C4-2B (cell line): ENCODE measurements around the gene SBK3.
"Not testable (repeated sequence)": the region's sequence is repeated elsewhere in the genome, so short reads cannot be mapped to it uniquely, and the experiment has no call there.

Experiments
- H3K27ac ChIP-seq: fragments of 450-650 bp; 2 replicates; pipeline ENCODE4 v1.5.1; 2017
- CTCF ChIP-seq: fragments of 450-650 bp; conservative IDR thresholded peaks from 2 replicates; pipeline ENCODE4 v1.5.1; 2017; ENCODE audit warnings: mild to moderate bottlenecking
- ZFX ChIP-seq: fragments of 450-650 bp; IDR thresholded peaks from 2 replicates; pipeline ENCODE4 v1.6.1; 2017

Gene SBK3

GRCh38 chr19:55586976-55587668 is 41.8 kb upstream of the SBK3 start:
- TF ChIP-seq CTCF (no peak), ZFX (no peak)
- H3K27ac ChIP-seq, result no peak overlapping the region

DNA sequence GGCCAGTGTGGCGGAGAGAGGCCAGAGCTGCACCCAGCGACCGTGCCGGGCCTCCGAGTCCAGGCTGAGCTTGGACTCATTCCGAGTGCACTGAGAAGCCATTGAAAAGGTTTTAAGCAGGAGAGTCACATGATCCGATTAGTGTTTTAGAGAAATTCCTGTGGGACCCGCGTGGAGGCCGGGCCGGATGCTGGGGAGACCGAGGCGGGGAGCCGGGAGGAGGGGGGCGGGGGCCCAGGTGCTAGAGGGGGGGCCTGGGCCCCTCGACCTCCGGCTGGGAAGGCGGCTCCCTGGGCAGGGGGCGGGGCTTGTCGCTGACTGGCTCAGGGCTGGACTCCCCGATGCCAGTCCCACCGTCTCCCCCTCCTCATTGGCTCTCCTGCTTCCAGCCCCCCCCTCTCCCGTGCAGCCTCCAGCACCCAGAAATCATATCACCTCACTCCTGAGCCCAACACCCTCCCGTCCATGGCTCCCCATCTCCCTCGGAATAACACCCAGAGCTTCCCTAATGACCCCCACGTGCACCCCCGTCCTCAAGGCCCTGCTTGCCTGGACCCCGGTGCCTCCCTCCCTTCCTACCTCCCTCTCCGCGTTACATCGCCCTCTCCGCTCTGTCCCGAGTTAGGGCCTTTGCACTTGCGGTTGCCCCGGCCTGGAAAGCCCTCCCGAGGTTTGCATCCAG is 40.5 kb upstream of the SBK3 start:
- TF ChIP-seq ZFX (no peak), CTCF (no peak)
- no peak overlapping the region for H3K27ac ChIP-seq

- TF ChIP-seq CTCF (no peak), ZFX (no peak)
- no peak overlapping the region for H3K27ac ChIP-seq
Observed at GRCh38 chr19:55584871-55585270, 39.5 kb upstream of the SBK3 start.

GRCh38 chr19:55583897-55584296 is 38.6 kb upstream of the SBK3 start:
- not testable (repeated sequence) for H3K27ac ChIP-seq

DNA sequence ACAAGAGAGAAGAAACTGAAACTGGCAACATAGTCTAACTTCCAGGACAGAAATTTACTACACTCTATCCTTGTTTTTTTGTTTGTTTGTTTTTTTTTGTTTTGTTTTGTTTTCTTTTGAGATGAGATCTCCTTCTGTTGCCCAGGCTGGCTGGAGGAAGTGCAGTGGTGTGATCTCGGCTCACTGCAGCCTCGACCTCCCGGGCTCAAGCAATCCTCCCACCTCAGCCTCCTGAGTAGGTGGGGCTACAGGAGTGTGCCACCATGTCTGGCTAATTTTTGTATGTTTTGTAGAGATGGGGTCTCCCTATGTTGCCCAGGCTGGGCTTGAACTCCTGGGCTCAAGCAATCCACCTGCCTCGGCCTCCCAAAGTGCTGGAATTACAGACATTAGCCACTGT is 36.9 kb upstream of the SBK3 start:
- not testable (repeated sequence) for H3K27ac ChIP-seq

DNA sequence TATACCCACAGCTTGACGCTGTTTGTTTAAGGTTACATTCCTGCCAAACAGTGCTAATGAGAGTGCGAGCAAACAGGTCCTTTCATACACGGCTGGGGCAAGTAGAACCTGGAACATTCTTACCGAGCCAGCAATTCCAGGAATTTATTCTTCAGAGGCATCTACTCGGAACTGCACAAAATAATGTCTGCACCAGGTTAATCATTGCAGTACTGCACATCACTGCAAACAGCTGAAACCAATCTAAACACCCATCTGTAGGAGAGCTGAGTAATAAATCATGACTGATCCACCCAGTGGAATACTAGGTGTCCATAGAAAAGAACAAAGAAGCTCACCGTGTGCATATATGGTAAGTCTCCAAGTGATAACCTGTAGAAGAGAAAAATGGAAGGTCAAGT is 36.5 kb upstream of the SBK3 start:
- TF ChIP-seq CTCF, result no peak
- TF ChIP-seq ZFX, result no peak
- peak overlapping the region; percentile 63; the same call in 1 of the 2 replicates for H3K27ac ChIP-seq

DNA sequence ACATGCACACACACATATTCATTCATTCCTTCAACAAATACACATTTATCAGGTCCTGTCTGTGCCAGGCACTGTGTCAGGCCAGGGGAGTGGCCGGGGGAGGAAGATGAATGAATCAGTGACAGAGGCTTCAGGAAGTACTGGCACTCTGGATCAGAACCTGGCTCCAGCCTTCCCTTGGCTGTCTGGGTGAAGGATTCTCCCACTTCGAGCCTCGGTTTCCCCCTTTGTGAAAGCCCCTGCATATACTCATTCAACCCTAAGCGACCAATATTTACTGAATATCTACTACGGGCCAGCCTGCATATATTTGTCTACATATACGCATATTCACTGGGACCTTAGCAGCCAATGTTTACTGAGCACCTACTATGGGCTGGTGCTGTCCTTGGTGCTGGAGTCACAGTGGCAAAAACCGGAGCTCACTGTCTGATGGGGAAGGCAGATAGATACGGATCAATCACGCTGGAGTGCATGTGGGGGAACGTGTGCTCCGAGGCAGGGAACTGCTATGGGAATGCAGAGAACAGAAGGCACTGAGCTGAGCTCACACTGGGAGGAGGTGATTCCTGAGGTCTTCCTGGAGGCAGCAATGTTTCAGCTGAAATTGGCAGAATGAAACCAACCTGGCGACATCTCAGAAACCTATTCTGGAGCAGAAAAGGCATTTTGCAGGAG is 35.9 kb upstream of the SBK3 start:
- peak overlapping the region; percentile 63 for H3K27ac ChIP-seq
- no peak for TF ChIP-seq CTCF
- TF ChIP-seq ZFX, result no peak

DNA sequence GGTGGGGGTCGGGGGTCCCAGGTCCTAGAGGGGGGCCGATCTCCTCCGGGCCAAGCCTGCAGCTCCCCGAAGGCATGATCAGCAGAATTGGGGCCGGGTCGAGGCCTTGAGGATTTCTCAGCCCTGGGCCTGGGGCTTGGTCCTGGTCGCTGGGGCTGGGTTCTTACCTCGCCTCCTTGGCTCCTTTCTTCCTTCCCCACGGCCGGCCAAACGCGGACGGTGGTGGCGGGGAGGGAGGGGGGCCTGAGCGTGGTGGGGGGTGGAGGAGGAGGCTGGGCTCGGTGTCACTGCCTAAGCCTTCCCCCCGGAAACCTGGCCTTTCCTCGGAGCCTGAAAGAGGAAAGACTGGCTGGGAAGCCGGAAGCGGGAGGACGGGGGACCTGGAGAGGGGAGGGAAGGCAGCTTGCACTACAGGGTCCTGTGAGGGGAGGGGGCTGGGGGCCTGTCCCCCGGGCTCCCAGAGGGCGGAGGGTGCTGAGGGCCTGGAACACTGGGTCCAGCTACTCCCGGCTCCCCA is 35.3 kb upstream of the SBK3 start, which contains the start of gene ZNF579:
Gene ZNF579 (minus strand): TSS at position 221 of the 517 bp plus-strand sequence. CDS start 1,209 bp downstream, outside the sequence.
- peak within 1 kb of the TSS; percentile 63 for H3K27ac ChIP-seq
- 0 out of 2 replicates have a peak, but pooled peaks have one; percentile 24 for TF ChIP-seq ZFX
- no peak for TF ChIP-seq CTCF
